GM19455 (cell line): Measurements from ENCODE around the gene CALD1.

ENCODE experiments used
- ATAC-seq: cut with Tn5 transposase; IDR thresholded peaks from one replicate; pipeline ENCODE4 v1.9.1; 2021; ENCODE audit not compliant: unreplicated experiment

CALD1 gene

GRCh38 chr7:134856091-134856490 lies 76.7 kb downstream of the CALD1 start:
- ATAC-seq: no peak

DNA sequence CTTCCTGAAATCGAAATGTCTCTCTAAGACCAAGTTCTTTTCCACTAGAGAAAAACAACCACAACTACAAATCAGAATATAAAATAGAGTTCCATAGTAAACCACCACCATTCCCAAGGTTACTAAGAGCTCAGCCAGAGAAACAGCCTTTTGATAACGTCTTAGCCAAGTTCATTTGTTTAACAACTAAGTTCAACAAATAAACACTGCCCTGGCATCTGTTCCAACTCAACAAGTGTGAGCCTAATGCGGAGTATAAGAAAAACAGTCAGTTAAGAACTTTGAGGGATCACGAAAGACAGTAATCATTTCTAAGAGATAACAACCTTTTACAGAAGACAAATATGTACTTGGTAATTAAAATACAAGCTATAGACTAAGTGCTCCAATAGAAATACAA lies 77.3 kb downstream of the CALD1 start:
- no peak for ATAC-seq

GRCh38 chr7:134857958-134858357 lies 78.5 kb downstream of the CALD1 start:
- no peak for ATAC-seq

DNA sequence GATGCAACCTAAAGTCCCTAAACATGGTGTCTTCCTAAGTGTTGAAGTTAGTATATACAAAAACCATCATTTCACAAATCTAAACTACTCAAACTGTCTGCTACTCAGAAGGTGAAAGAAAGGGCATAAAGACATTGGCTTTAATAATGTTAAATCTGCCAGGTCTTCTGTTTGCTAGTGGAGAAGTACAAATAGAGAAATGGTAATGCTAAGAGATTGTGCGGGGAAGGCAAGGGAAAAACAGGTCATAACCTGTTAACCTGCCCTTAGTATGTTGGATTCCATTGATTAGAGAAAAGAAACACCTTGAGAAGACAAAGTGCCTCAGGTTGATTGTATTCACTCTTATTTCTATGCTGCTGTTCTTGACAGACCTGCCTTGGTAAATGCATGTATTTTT lies 80.3 kb downstream of the CALD1 start:
- ATAC-seq: no peak

DNA sequence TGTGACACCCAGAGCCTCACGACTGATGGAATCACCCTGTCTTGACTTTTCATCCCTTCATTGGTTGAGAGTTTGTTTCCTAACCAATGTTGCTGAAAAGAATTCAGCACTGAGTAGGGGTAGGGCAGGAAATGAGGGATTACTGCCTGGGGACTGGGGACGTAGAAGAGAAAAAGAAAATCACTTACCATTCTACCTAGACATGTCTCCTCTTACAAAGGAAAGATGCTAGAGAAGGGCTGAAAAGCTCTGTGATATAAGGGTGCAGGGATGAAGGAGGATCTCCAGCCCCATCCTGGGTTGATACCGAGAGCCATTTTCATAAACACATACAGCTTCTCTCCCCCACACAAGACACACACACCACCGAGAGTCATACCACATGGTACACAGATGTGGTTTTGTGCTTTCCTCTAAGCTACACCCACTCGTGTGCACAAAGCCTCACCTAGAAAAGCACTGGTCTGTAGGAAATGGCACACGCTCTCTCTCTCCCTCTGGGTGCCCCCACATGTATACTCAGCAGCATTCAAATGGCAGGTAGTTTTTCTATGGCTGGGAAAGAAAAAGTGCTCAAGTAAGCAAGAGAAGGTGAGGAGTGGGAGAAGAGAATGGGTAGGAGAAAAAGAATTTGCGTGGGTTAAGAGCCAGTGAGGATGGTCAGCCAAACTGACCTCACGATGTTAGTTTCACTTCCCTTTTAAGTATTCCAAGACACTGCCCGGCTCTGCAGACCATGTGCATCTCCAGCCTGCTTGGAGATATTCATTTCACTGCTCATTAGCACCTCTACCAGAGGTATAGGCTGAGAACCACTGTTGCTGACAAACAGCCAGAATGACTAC lies 85.8 kb downstream of the CALD1 start:
- no peak for ATAC-seq

DNA sequence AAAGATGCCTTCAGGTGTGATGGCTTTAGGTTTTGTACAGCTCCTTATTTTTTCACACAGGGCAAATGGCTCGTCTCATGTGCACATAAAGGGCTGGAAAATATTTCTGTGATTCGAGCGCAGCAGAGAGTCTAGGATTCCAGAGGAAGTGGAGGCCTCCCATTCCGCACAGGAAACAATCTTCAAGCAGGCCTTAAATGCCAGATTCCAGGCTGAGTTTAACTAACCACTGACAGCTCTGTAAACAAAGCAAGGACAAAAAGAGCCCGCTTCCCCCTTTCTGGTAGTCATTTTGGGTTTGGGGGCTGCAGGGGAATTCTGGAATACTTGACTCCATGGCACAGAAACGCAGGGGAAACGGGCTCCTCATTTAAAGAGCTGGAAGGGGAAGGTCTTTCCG lies 87.2 kb downstream of the CALD1 start:
- ATAC-seq: no peak

DNA sequence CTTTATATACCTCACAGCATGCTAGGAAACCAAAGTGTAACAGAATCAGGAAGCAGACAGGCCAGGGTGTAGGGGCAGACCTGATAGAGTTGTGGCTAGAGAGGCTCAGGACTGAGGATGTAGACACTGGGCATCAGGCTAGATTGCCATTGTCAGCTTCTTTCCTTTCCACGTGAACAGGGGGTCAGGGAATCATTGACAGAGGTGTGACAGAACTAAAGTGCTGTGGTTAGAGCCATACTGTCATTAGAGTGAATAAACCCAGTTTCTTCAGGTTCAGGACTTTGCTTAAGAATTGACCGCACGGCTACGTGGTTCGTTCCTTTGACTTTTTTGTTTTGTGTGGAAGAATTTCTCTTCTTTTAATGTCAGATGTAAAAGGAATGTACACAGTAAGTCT lies 90.7 kb downstream of the CALD1 start:
- no peak for ATAC-seq

DNA sequence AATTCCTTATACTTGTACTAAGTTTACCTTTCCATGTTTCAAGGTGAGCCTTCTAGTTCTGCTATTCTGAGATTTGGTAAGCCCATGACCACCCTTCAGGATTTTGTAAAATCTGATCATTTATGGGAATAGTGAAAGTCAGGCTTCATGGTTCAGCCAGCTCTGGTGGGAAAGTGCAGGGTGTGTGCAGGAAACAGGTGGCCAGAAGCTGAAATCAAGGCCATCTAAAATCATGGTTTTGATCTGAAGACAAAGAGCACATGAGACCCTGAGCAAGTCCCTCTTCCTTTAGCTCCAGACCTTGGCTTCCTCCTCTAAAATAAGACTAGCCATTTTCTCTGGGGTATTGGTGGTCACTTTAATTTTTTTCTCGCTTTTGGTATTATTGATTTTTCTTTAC lies 91.3 kb downstream of the CALD1 start:
- ATAC-seq: no peak

DNA sequence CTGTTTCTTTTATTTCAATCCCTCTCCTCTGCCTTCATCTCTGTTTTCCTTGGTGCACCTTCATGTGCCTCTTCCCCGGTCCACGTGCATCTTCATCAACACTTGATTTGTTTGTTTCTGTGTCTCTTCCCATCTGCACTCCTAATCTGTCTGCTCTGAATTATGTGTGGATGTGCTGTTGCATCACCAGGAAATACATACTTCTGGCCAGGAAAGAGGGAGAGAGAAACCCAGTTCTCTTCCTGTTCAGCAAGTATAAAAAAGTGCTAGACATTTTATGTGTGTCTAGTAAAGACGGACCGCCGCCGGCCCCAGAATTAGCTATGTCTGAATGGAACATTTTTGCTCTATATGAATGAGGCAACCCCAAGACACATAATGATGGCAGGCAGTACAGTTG lies 93.8 kb downstream of the CALD1 start:
- ATAC-seq: no peak

GRCh38 chr7:134874407-134874806 lies 95.0 kb downstream of the CALD1 start:
- no peak for ATAC-seq

- ATAC-seq: no peak
Observed at GRCh38 chr7:134875867-134876266, 96.4 kb downstream of the CALD1 start.

DNA sequence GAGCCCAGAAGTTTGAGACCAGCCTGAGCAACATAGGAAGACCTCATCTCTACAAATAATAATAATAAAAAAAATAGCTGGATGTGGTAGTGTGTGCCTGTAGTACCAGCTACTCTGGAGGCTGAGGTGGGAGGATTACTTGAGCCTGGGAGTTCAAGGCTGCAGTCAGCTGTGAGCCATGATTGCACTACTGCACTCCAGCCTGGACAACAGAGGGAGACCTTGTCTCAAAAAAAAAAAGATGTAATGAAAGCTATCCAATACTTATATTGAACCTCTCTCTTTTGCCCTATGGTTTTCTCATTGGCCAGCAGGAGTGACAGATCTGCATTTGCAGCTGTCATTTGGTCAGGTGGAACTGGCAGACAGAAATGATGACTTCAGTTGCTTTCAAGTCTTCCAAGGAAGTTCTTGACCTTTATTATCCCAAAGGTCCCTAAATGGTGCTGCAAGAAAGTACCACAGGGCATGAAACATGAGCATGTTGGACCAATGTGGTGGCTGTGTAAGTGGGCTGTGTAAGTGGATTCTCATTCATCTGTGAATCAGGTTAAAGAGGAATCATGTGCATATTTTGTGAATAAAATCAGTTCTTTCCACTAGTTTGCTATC lies 99.4 kb downstream of the CALD1 start:
- ATAC-seq: no peak

GRCh38 chr7:134879815-134880475 lies 100.5 kb downstream of the CALD1 start:
- ATAC-seq: no peak

GRCh38 chr7:134882481-134882880 lies 103.0 kb downstream of the CALD1 start:
- ATAC-seq: no peak

DNA sequence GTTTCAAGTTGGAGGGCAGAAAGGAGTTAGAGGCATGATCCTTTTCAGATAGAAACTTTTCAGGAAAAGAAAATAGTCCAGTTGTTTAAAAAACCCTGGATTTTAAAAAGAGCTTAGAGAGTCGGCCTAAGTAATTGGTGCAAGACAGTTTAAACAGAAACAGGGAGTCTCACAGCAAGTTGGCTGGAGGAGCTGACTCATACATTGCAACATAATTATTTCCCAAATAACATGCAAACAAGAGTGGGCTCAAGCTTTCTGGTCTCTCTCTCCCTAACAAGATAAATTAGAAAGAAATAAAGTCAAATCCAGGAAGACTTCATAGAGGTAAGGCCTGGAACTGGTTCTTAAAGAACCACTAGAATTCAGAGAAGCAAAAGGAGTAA lies 106.5 kb downstream of the CALD1 start:
- no peak for ATAC-seq

DNA sequence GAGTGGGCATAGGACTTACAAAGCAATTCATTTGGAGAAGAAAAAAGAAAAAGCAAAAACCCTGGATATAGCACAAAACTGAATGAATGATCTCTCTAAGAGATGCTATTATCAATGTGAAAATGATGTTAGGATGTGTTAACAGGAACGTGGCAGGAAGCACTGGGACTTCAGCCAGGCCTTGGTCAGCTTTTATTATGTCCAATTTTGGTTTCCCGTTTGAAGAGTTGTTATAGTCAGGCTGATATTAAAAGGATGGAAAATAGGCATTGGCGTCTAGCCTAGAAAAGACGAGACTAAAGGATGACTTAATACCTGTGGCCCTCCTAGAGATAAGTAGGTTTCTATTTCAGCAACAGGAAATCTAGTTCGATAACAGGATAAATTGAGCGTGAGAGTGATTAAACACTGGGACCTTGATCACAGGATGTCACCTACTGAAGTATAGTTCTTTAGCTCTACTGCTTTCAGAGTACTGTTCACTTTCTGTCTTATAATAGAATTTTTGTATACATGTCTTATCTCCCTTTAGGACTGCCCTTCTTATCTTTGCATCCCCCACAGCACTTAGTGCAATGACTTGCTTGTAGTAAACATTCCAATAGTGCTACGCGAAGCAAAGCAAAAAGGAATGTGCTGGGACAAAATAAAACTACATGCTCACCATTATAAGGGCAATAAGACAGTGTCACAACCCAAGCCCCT lies 107.1 kb downstream of the CALD1 start:
- ATAC-seq: no peak

DNA sequence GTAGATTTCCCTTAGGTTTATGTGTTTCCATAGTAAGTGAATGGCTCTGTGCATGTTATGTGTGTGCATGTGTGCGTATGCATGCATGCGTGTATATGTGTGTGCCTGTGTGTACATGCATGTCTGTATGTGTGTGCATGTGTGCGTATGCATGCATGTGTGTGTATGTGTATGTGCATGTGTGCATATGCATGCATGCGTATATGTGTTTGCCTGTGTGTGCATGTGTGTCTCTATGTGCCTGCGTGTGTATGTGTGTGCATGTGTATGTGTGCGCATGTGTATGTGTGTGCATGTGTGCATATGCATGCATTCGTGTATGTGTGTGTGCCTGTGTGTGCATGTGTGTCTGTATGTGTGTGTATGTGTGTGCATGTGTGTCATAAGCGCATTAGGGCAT lies 108.1 kb downstream of the CALD1 start:
- no peak for ATAC-seq

- ATAC-seq: no peak
Observed at GRCh38 chr7:134888141-134888740, 108.8 kb downstream of the CALD1 start.

- no peak for ATAC-seq
Observed at GRCh38 chr7:134890246-134891240, 111.1 kb downstream of the CALD1 start.

DNA sequence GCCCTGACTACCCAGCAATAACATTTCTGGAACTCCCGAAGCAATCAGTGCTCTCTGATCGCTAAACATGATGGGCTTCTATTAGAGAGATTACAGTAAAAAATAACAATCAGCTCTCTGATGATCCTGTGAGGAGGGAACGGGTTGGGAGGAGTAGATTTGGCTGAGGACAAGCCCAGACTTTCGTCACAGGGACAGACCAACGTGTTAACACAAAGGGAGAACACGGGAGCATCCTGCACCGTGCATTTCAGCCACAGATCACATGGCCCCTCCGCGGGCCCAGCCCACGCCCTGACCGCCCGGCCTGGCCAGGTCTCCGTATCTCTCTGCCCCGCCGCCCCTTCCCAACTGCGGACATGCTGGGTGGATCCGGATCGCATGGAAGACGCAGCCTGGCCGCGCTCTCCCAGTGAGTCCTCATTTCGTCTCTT lies 111.8 kb downstream of the CALD1 start:
- ATAC-seq: no peak
